Uterus (tissue), 4 donors: Measurements from ENCODE around the gene EFCAB5. TPM values are rescaled to one million over a fixed set of nuclear protein-coding genes. Genes with fewer than 3 reads are reported as not detected.

Experiments
- DNase-seq, 2 donors: peaks; one replicate each; pipeline ENCODE4 v3.0.0-alpha.2; 2019 to 2020
- H3K27ac ChIP-seq, 2 donors: fragments of 200-600 bp; sonication (generic); 1 replicate in 1 of 2; 2 replicates in 1 of 2; pipeline ENCODE4 v1.5.1; 2016 to 2018
- H3K27me3 ChIP-seq, 2 donors: fragments of 200-600 bp; sonication (generic); one replicate each; pipeline ENCODE4 v1.5.1; 2018 to 2019; ENCODE audit warnings: control low read depth in 1 of 2
- H3K36me3 ChIP-seq, 2 donors: fragments of 200-600 bp; sonication (generic); one replicate each; pipeline ENCODE4 v1.5.1; 2019; ENCODE audit warnings: control low read depth in 1 of 2
- H3K4me1 ChIP-seq, 2 donors: fragments of 200-600 bp; sonication (generic); one replicate each; pipeline ENCODE4 v1.5.1; 2018 to 2019; ENCODE audit warnings: control low read depth in 1 of 2
- H3K4me3 ChIP-seq, 2 donors: fragments of 200-600 bp; sonication (generic); 1 replicate in 1 of 2; 2 replicates in 1 of 2; pipeline ENCODE4 v1.5.1; 2018 to 2019; ENCODE audit warnings: mild to moderate bottlenecking in 1 of 2
- H3K9me3 ChIP-seq, 2 donors: fragments of 200-600 bp; sonication (generic); one replicate each; pipeline ENCODE4 v1.5.1; 2019; ENCODE audit warnings: control low read depth in 1 of 2
- CTCF ChIP-seq, 4 experiments: fragments of 200-600 bp in 2 of 4; fragments of 450-650 bp in 2 of 4; sonication (generic) in 2 of 4; IDR thresholded peaks; one replicate each; pipeline ENCODE4 v1.5.1; 2016 to 2019; ENCODE audit warnings: antibody characterized with exemption in 4 of 4, mild to moderate bottlenecking in 2 of 4, moderate library complexity in 1 of 4
- POLR2A ChIP-seq, 2 donors: fragments of 450-650 bp; IDR thresholded peaks; one replicate each; pipeline ENCODE4 v1.6.1; 2016; ENCODE audit warnings: antibody characterized with exemption in 2 of 2, mild to moderate bottlenecking in 1 of 2, moderate library complexity in 1 of 2
- intact Hi-C: fragments of 100-400 bp; cut with DNase I; formaldehyde crosslinking; loops from one replicate; pipeline ENCODE4 v1.15.1; 2023; ENCODE audit warnings: low total_unique reads
- total RNA-seq, 4 donors: library from RNA; depleted of rRNA in 3 of 4; stranded (reverse); fragments of >200 nt in 3 of 4; gene quantifications; one replicate each; pipeline versions ENCODE4 v1.1.0 to v1.2.4, GENCODE V29; 2014 to 2023
- donor health status: DM: yes; HTN: yes; CAD: no.

The EFCAB5 gene
- total RNA-seq, 4 donors from 2014 or later, result 0.27 to 0.97 TPM; not detected in 2

- no peak for DNase-seq
- intact Hi-C loops, result no loop called here
- Histone ChIP-seq H3K4me3 (no peak overlapping the region), H3K4me1 (no peaks in the 10 kb centered on the region), H3K9me3 (no peaks in the 10 kb centered on the region), H3K27me3 (no peaks in the 10 kb centered on the region), H3K27ac (no peak overlapping the region), H3K36me3 (no peaks in the 10 kb centered on the region)
- no peak for TF ChIP-seq CTCF (IDR thresholded peaks at IDR 0.05)
- no peak for TF ChIP-seq POLR2A (IDR thresholded peaks at IDR 0.05)
Measured at GRCh38 chr17:29906969-29907368, 34.5 kb upstream of the EFCAB5 start.

DNA sequence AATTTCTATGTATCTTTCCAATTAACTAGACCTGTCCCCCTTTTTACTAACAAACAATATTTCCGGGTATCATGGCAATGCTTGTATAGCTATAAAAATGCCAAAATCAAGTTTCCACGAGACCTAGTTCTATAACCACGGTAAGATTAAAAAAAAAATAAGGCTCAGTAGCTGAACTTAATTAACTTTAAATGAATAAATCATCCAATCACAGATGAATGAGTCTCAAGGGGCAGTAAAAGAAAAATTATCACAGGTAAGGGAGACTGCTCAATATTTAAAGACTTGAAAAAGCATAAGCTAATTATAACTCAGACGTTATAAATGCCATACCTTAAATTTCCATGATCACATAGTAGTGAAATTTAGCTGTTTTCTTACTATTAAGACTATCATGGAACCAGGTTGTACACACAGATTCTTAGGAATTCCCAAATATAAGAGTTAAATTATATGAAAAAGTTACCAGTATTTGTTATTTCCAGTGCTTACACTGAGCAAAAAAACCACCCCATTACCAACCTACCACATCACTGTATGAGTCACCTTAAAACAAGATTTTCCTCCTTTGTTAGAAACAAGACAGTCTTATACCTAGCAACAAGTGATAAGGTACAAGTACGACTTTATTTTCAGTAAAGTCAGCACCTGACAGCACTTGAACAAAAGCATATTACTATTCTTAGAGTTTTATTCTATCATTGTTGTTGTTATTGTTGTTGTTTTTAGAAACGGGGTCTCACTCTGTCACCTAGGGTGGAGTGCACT lies 32.0 kb upstream of the EFCAB5 start:
- no peaks in the 10 kb centered on the region for H3K36me3 ChIP-seq
- TF ChIP-seq CTCF (IDR thresholded peaks at IDR 0.05) (no peak), POLR2A (IDR thresholded peaks at IDR 0.05) (no peak)
- intact Hi-C loops, result no loop called here

GRCh38 chr17:29911641-29912177 lies 29.7 kb upstream of the EFCAB5 start:
- no peaks in the 10 kb centered on the region for H3K4me1 ChIP-seq
- DNase-seq, result no peak
- no peaks in the 10 kb centered on the region for H3K36me3 ChIP-seq
- H3K9me3 ChIP-seq, result no peaks in the 10 kb centered on the region
- intact Hi-C loops, result no loop called here
- TF ChIP-seq POLR2A (IDR thresholded peaks at IDR 0.05) (no peak), CTCF (IDR thresholded peaks at IDR 0.05) (no peak)
- H3K4me3 ChIP-seq, result no peak overlapping the region
- no peaks in the 10 kb centered on the region for H3K27me3 ChIP-seq
- H3K27ac ChIP-seq, result no peak overlapping the region

More for the DNA sequence above, 32.0 kb upstream of the EFCAB5 start:
- Histone ChIP-seq H3K9me3 (no peaks in the 10 kb centered on the region), H3K27me3 (no peaks in the 10 kb centered on the region), H3K4me1 (no peaks in the 10 kb centered on the region), H3K27ac (no peak overlapping the region), H3K4me3 (no peak overlapping the region)
- no peak for DNase-seq

DNA sequence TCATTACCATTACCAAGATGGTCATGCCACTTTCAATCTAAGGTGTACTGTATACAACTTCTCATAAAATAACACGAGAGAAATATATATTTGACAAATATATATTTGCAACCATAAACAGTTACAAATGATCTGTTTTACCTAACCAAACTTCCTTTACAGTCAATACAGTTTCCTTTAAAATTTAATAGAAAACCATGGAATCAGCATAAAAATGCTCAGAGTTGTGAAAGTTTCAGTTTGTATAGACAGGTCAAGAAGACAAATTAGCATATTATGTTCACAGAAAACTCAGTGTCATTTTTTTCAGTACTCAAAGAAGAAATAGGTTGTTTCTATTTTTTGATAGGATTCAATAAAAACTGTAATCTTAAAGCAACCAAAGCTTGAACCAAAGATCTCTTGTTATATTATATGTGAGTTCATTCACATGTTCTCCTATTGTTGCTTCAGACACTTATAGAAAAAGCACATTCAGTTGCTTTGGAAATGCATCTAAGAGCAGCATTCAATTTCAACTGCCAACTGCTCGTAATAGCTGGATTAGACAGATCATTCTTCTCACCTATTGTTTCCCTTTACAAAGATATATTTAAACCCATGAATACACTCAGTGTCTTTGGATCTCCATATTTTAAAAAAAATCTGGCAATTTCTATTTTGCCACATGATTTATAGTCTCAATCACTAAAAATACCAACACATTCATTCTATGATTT lies 26.5 kb upstream of the EFCAB5 start:
- TF ChIP-seq CTCF (IDR thresholded peaks at IDR 0.05), result no peak
- TF ChIP-seq POLR2A (IDR thresholded peaks at IDR 0.05), result no peak
- DNase-seq, result no peak
- no peaks in the 10 kb centered on the region for H3K27me3 ChIP-seq
- H3K36me3 ChIP-seq, result no peaks in the 10 kb centered on the region
- no peak overlapping the region for H3K27ac ChIP-seq
- H3K4me3 ChIP-seq, result no peak overlapping the region
- no peaks in the 10 kb centered on the region for H3K9me3 ChIP-seq
- no peaks in the 10 kb centered on the region for H3K4me1 ChIP-seq
- intact Hi-C loops, result no loop called here

DNA sequence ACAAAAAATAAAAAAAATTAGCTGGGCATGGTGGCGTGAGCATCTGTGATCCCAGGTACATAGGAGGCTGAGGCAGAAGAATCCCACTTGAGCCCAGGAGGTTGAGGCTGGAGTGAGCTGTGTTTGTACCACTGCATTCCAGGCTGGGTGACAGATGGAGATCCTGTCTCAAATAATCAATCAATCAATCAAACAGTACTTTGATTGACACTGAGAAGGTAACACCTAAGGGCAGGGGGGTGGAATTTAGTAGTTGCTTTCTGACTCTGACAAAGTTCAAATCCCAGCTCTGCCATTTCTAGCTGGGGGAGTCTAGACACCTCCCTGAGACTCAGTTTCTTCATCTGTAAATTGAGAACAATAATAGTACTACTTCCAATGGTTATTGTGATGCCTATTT lies 23.4 kb upstream of the EFCAB5 start:
- H3K27me3 ChIP-seq, result no peaks in the 10 kb centered on the region
- no peak overlapping the region for H3K4me3 ChIP-seq
- no peaks in the 10 kb centered on the region for H3K36me3 ChIP-seq
- intact Hi-C loops, result no loop called here
- H3K4me1 ChIP-seq, result no peaks in the 10 kb centered on the region
- no peaks in the 10 kb centered on the region for H3K9me3 ChIP-seq
- TF ChIP-seq POLR2A (IDR thresholded peaks at IDR 0.05), result no peak
- TF ChIP-seq CTCF (IDR thresholded peaks at IDR 0.05), result no peak
- no peak for DNase-seq
- H3K27ac ChIP-seq, result no peak overlapping the region
